GM12865 (cell line): Measurements from ENCODE around the gene DNAH7.

ENCODE experiments used
- DNase-seq: peaks from one replicate; pipeline ENCODE4 v3.0.0; 2010; ENCODE audit warnings: low read depth
- H3K4me3 ChIP-seq: 2 replicates; pipeline ENCODE4 v1.5.1; 2011; ENCODE audit warnings: mild to moderate bottlenecking, low read depth, low read length, control low read depth
- TF ChIP-seq, protein P1 (sequence below): IDR thresholded peaks from 2 replicates; pipeline ENCODE4 v1.5.1; 2011; ENCODE audit warnings: low read length, control low read depth, low read depth, inconsistent platforms; ENCODE audit not compliant: insufficient read depth; ENCODE audit errors: missing control alignments

The DNAH7 gene

DNA sequence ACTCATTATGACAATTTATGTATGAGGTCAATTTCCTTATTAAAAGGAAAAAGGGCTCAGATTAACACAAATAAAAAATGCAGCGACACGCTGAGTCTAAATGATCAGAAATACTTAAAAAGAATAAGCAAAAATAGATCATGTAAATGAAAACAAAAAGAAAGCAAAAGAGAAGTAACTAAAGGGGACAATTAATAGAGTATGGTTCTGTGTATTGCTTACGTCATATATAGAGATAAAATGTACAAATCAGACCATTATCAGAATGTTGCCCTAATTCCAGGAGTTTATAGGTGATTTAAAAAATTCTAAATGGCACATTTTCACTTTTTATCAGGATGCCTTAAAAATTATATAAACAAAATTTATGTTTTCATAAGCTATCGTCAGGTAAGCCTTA, 189.5 kb downstream of the DNAH7 start:
- TF ChIP-seq, protein P1, sequence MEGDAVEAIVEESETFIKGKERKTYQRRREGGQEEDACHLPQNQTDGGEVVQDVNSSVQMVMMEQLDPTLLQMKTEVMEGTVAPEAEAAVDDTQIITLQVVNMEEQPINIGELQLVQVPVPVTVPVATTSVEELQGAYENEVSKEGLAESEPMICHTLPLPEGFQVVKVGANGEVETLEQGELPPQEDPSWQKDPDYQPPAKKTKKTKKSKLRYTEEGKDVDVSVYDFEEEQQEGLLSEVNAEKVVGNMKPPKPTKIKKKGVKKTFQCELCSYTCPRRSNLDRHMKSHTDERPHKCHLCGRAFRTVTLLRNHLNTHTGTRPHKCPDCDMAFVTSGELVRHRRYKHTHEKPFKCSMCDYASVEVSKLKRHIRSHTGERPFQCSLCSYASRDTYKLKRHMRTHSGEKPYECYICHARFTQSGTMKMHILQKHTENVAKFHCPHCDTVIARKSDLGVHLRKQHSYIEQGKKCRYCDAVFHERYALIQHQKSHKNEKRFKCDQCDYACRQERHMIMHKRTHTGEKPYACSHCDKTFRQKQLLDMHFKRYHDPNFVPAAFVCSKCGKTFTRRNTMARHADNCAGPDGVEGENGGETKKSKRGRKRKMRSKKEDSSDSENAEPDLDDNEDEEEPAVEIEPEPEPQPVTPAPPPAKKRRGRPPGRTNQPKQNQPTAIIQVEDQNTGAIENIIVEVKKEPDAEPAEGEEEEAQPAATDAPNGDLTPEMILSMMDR, result no peak
- no peak overlapping the region for H3K4me3 ChIP-seq
- DNase-seq, result no peak

DNA sequence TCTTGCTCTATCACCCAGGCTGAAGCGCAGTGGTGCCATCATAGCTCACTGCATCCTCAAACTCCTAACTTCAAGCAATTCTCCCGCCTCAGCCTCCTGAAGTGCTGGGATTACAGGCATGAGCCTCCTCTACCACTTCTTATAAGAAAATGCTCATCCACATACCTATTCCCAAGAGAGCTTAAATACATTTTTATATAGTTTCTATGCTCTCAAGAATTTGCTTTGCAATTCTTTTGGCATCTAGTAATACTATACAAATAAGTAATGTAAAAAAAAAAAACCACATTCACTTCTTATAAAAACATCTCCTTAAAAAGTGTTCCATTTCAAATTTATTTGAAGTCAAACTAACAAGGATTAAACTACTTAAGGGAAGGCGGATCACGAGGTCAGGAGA, 197.3 kb downstream of the DNAH7 start:
- DNase-seq, result no peak
- H3K4me3 ChIP-seq, result no peak overlapping the region
- TF ChIP-seq, protein P1, result no peak

DNA sequence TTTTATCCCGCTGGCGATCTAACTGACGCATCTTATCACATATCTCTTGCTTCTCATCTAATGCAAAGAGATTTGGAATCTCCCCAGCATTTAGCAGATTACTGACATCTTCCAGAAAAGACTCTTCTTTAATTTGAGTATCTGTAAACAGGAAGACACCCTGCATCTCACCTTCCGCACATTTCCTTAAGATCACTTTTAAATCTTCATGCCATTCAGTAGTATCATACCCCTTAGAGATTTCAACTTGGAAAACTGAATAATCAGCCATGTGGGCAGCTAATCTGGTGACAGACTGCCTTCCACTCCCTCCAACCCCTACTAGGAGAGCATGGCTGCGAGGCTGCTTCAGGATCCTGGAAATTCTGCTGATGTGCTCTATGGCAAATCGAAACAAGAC, 204.3 kb downstream of the DNAH7 start:
- TF ChIP-seq, protein P1, result no peak
- H3K4me3 ChIP-seq, result no peak overlapping the region
- no peak for DNase-seq

DNA sequence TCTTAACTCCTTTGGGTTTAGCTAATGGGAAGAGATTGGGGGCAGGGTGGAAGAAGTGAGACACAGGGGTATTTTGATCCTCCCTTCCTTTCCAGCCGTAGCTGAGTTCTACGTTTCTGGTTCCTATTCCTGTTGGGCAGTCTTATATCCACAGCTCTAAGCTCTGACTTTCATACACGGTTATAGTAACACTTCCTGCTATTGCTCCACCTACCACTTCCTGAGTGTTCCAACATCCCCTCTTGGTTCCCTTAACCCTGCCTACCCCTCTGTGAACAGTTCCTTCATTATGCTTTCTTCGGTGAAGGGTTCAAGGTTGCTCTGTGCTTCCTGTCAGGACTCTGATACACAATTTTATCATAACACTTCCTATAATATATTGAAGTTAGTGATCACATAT, 205.1 kb downstream of the DNAH7 start:
- H3K4me3 ChIP-seq, result no peak overlapping the region
- TF ChIP-seq, protein P1, result no peak
- DNase-seq, result no peak

DNA sequence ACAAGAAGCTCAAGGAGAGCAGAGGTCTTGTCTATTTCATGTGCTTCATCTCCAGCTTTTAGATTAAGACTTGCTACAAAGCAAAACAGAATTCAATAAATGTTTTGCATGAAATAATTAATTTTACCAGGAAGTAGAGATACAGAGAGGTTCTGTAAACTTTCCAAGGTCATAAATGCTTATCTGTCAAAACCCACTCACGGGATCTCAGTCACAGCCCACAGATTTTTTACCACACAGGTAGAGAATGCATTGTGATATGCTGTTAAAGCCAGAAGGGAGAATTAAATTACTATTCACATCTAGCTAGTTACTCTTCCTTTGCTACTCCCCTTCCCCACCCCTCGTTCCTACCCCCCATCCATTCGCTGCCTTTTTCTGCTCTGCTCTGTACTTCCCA, 205.5 kb downstream of the DNAH7 start:
- TF ChIP-seq, protein P1, result no peak
- H3K4me3 ChIP-seq, result no peak overlapping the region

DNA sequence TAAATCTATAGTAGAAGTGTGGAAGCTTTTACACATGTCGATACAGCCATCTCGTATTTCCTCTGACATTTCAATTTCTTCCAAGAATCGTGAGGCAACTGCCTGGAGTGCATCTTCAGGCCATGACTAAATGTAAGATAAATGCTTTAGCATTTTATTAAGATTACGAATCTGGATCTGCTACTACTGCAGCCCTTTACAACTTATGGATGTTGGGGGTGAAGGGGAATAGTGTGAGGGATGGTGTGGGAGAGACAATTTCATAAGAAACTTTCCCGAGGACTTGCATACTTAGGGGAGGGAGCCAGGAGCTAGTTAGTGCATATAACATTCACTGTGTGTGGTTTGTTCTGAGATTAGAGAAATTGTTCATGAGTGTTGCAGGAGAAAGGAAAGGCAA, 206.8 kb downstream of the DNAH7 start:
- DNase-seq, result no peak
- no peak overlapping the region for H3K4me3 ChIP-seq
- TF ChIP-seq, protein P1, result no peak

More for the DNA sequence above, 205.5 kb downstream of the DNAH7 start:
- DNase-seq, result no peak

DNA sequence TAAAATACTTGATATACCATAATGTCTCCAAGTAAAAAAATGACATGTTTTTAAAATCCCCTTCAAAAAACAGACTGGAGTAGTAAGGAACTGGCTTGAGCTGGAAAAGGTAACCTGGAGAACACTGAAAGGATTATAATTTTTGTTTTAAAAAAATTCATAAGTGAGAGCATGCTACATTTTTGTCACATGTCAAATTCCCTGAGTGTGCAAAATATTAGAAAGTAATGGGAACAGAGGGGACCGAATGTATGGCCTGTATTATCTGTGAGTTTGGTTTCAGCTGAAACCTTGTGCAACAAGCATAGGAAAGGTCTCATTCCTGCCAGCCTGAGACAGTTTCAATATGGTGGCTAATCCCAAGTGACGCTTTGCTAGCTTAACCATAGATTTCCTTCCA, 209.1 kb downstream of the DNAH7 start:
- TF ChIP-seq, protein P1, result no peak
- DNase-seq, result no peak
- H3K4me3 ChIP-seq, result no peak overlapping the region
